Thyroid gland (tissue), 4 donors: Measurements from ENCODE around the gene BHMT.

ENCODE experiments used
- CTCF ChIP-seq, 6 experiments: fragments of 200-600 bp in 3 of 6; fragments of 450-650 bp in 3 of 6; sonication (generic) in 3 of 6; IDR thresholded peaks; one replicate each; pipeline ENCODE4 v1.5.1; 2016 to 2019; ENCODE audit warnings: antibody characterized with exemption in 6 of 6, mild to moderate bottlenecking in 2 of 6, inconsistent platforms in 1 of 6, moderate library complexity in 1 of 6
- POLR2A ChIP-seq, 2 donors: fragments of 450-650 bp; IDR thresholded peaks; one replicate each; pipeline ENCODE4 v1.6.1; 2017; ENCODE audit warnings: antibody characterized with exemption in 2 of 2, mild to moderate bottlenecking in 2 of 2, moderate library complexity in 1 of 2

- TF ChIP-seq CTCF (IDR thresholded peaks at IDR 0.05), result peak in 5 of 6 experiments; percentile 14 to 54 (median 45)
- TF ChIP-seq POLR2A (IDR thresholded peaks at IDR 0.05), result no peak
Observed at GRCh38 chr5:79133121-79133656, 21.6 kb downstream of the BHMT start.
